OCI-LY3 (cell line): Measurements from ENCODE around the gene CCDC7.

Source experiments
- EZH2phosphoT487 ChIP-seq: fragments of 200-600 bp; shearing (Covaris generic); IDR thresholded peaks from 2 replicates; pipeline ENCODE4 v1.6.1; 2018; ENCODE audit warnings: antibody characterized with exemption, mixed run types, low read depth
- TF ChIP-seq, protein P1 (sequence below): fragments of 200-600, 300-600 bp; sonication (generic); IDR thresholded peaks from 2 replicates; pipeline ENCODE4 v1.5.1; 2014; ENCODE audit warnings: antibody characterized with exemption, low read length, low read depth

DNA sequence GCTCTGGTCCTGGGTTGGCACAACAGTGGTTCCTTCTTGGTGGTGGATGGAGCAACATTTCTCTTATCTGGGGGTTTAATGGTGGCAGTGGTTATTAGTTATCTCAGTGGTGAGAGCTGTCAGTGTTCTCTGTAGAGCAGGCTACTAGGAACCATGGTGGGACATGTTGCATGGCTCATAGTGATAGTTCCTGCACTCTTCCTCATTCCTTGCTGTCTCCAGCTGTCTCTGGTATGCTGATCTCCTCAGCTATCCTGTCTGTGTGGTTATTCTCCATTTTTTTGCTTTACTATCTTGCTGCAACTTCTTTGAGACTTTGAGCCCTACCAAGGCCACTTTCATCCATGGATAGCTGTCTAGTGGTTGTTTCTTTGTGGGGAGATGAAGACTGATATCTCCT lies 44.0 kb downstream of the CCDC7 start:
- TF ChIP-seq, protein P1, sequence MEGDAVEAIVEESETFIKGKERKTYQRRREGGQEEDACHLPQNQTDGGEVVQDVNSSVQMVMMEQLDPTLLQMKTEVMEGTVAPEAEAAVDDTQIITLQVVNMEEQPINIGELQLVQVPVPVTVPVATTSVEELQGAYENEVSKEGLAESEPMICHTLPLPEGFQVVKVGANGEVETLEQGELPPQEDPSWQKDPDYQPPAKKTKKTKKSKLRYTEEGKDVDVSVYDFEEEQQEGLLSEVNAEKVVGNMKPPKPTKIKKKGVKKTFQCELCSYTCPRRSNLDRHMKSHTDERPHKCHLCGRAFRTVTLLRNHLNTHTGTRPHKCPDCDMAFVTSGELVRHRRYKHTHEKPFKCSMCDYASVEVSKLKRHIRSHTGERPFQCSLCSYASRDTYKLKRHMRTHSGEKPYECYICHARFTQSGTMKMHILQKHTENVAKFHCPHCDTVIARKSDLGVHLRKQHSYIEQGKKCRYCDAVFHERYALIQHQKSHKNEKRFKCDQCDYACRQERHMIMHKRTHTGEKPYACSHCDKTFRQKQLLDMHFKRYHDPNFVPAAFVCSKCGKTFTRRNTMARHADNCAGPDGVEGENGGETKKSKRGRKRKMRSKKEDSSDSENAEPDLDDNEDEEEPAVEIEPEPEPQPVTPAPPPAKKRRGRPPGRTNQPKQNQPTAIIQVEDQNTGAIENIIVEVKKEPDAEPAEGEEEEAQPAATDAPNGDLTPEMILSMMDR = no peak
- no peak for TF ChIP-seq EZH2phosphoT487
